IPS DF 6.9 (cell line): ENCODE results near the gene ARHGAP25.

Experiments
- DNase-seq: peaks from one replicate; pipeline ENCODE4 v3.0.0-alpha.2; 2013; ENCODE audit warnings: low read depth, low spot score
- H3K27ac ChIP-seq: one replicate; pipeline ENCODE4 v1.5.1; 2013; ENCODE audit warnings: low read length, control low read depth
- H3K27me3 ChIP-seq: 2 replicates; pipeline ENCODE4 v1.6.1; 2013; ENCODE audit warnings: mild to moderate bottlenecking, low read length; ENCODE audit not compliant: control insufficient read depth, insufficient read depth
- H3K36me3 ChIP-seq: 2 replicates; pipeline ENCODE4 v1.6.1; 2013; ENCODE audit warnings: low read length; ENCODE audit not compliant: control insufficient read depth, insufficient read depth
- H3K4me1 ChIP-seq: 2 replicates; pipeline ENCODE4 v1.6.1; 2013; ENCODE audit warnings: low read length; ENCODE audit not compliant: control insufficient read depth, insufficient read depth
- H3K4me3 ChIP-seq: 2 replicates; pipeline ENCODE4 v1.5.1; 2013; ENCODE audit warnings: mild to moderate bottlenecking, low read length
- H3K9me3 ChIP-seq: 2 replicates; pipeline ENCODE4 v1.6.1; 2013; ENCODE audit warnings: low read length, inconsistent platforms; ENCODE audit not compliant: control insufficient read depth, insufficient read depth
- WGBS: extraction: QIAGEN DNeasy Blood & Tissue Kit; methylation state at CpG from one replicate; pipeline ENCODE4 v1.1.7; 2013; ENCODE audit warnings: mixed read lengths, missing lambda C conversion rate; ENCODE audit not compliant: insufficient read length, insufficient coverage; 5-methylcytosine and 5-hydroxymethylcytosine counted together

Gene ARHGAP25

DNA sequence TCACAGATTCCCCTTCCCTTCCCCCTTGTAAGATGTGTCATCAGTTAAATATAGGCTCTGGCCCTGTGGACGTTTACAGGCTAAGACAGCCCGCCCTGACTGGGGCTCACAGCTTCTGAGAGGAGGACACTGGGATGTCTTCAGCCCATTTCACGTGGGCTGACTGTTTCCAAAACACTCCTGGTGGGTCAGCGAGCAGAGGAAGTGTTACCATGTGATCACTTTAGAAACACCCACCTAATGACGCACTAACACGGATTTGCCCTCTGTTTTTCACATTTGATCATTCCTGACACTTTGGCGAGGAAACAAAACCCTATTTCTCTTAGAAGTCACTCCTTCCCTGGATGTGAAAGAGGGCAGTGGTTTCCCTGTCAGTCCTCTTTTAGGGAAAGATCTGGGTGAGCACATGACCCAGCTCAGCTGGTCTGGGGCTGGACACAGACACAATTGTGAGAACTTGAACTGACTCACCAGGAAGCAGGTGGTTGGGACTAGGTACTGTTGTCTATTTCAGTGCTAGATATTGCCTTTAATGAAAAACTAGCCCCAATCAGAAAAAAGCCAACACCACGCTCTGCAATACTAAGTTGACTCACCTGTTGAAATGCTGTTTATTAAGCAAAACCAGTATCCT is 97.7 kb downstream of the ARHGAP25 start:
- no peaks in the 10 kb centered on the region for H3K9me3 ChIP-seq
- H3K27ac ChIP-seq, result no peak overlapping the region
- no peak for DNase-seq
- no CpG with 5 or more reads among the region's 8 CpGs for WGBS
- no peaks in the 10 kb centered on the region for H3K27me3 ChIP-seq
- H3K4me1 ChIP-seq, result no peaks in the 10 kb centered on the region
- H3K36me3 ChIP-seq, result no peaks in the 10 kb centered on the region
- no peak overlapping the region for H3K4me3 ChIP-seq

DNA sequence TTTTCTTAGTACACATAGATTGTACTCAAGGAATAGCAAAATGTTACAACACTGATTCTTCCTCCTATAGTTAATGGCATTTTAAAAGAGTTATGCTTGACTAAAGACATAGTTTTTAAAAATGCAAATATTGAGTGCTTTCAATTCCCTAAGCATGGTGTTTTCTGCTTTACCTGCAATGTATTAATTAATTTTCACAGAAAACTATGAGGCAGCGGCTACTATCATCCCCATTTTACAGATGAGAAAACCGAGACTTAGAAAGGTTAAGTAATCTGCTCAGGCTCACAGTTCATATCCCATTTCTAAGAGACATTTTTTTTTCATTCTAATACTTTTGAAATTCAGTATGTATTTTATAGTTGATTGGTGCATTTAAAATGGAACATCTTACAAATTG is 98.6 kb downstream of the ARHGAP25 start:
- H3K4me3 ChIP-seq, result no peak overlapping the region
- H3K27ac ChIP-seq, result no peak overlapping the region
- H3K36me3 ChIP-seq, result no peaks in the 10 kb centered on the region
- WGBS, result no CpG with 5 or more reads among the region's 2 CpGs
- H3K4me1 ChIP-seq, result no peaks in the 10 kb centered on the region
- no peaks in the 10 kb centered on the region for H3K9me3 ChIP-seq
- H3K27me3 ChIP-seq, result no peaks in the 10 kb centered on the region
- DNase-seq, result no peak

DNA sequence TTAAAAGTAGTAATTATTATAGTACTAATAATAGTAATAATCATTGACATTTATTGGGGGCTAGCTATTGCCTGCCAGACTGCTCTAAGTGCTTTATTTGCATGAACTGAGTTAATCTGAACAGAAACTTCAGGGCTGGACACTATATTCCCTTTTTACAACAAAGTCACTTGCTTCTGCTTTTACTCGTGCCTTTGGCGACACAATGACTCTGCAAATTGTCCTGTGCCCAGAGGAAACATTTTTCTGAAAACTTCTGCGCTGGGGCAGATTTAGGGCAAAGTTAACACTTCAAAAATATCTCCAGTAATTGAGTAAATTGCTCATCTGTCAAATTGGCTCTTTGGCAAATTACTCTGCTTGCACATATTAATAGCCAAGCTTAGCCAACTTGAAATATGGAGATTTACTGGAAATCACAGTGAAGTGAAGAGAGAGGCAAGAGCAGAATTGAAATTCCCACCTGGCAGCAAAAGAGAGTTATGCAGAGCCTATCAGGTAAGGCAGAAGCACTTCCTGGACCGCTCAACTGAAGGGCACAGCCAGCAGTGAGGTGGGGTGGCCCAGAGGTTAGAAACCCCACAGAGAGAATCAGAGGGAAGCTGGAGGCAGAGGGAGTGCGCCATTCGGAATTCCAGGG is 100.2 kb downstream of the ARHGAP25 start:
- H3K4me3 ChIP-seq, result no peak overlapping the region
- no peaks in the 10 kb centered on the region for H3K4me1 ChIP-seq
- H3K27me3 ChIP-seq, result no peaks in the 10 kb centered on the region
- no peaks in the 10 kb centered on the region for H3K9me3 ChIP-seq
- H3K27ac ChIP-seq, result no peak overlapping the region
- no peaks in the 10 kb centered on the region for H3K36me3 ChIP-seq
- no peak for DNase-seq
- no CpG with 5 or more reads among the region's 6 CpGs for WGBS

DNA sequence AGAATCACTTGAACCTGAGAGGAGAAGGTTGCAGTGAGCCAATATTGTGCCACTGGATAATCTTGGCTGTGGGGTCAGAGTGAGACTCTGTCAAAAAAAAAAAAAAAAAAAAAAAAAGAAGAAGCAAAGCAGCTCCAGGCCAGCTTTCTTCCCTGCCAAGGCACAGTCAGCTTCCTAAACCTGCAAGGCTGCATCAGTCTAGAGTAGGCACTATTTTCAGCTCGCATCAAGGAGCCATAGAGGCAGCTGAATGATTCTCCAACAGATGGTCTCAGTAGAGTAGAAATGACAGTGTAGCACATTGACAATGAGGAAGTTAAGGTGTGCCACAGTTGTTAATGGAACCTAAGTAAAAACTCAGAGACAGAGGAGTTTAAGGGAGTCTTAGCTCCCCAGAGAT is 101.0 kb downstream of the ARHGAP25 start:
- no peaks in the 10 kb centered on the region for H3K36me3 ChIP-seq
- no peaks in the 10 kb centered on the region for H3K4me1 ChIP-seq
- no peak overlapping the region for H3K4me3 ChIP-seq
- no CpG with 5 or more reads among the region's 1 CpG for WGBS
- DNase-seq, result no peak
- H3K27ac ChIP-seq, result no peak overlapping the region
- no peaks in the 10 kb centered on the region for H3K9me3 ChIP-seq
- H3K27me3 ChIP-seq, result no peaks in the 10 kb centered on the region

DNA sequence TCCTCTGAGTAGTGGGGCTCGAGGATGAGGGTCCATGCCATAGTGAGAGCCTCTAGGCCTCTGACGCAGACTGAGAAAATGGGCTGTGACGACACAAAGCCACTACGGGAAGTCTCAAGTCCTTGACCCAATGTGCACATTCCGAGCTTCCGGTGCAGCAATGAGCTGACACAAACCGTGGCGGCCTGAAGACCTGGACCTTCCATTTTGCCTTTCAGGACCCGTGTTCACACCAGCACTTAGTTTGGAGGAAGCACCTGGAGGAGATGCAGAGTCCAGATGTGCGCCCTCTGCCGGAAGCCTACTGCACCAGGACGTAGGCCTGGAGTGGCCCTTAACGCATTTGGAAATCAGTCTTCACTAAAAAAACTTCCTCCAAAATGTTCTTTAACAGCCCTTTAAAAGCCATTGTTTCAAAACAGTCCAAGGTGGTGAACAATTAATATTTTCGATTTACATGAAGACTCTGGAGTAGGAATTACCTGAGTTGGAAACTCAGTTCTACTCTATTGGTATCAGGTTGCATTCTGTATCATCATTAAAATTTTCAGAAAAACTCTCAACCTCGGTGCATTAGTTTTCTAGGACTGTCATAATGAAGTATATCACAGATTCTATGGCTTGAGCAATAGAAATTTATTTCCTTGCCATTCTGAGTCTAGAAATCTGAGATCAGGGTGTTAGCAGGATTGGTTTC is 102.7 kb downstream of the ARHGAP25 start:
- no peaks in the 10 kb centered on the region for H3K27me3 ChIP-seq
- no peak overlapping the region for H3K27ac ChIP-seq
- no peak overlapping the region for H3K4me3 ChIP-seq
- DNase-seq, result peak; percentile 50
- H3K36me3 ChIP-seq, result no peaks in the 10 kb centered on the region
- H3K9me3 ChIP-seq, result no peaks in the 10 kb centered on the region
- no peaks in the 10 kb centered on the region for H3K4me1 ChIP-seq
- WGBS, result no CpG with 5 or more reads among the region's 15 CpGs

DNA sequence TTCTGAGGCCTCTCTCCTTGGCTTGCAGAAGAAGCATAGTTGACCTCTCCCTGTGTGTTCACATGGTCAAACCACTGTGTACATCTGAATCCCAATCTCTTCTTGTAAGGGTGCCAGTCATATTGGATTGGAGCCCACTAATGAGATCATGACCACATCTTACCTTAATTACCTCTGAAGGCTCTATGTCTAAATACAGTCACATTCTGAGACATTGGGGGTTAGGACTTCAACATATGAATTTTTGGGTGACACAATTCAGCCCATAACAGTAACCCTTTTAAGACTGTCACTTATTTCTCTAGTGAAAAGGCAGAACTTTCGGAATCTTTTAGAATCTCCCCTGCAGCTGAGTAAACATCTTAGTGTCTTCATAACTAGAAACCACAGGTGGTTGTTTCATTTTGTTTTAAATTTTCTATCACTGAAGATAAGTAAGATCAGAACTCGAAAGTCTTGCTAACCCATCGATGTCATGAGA is 103.3 kb downstream of the ARHGAP25 start:
- H3K9me3 ChIP-seq, result no peaks in the 10 kb centered on the region
- H3K36me3 ChIP-seq, result no peaks in the 10 kb centered on the region
- H3K4me1 ChIP-seq, result no peaks in the 10 kb centered on the region
- DNase-seq, result no peak
- WGBS, result no CpG with 5 or more reads among the region's 3 CpGs
- H3K27me3 ChIP-seq, result no peaks in the 10 kb centered on the region
- H3K27ac ChIP-seq, result no peak overlapping the region
- H3K4me3 ChIP-seq, result no peak overlapping the region

DNA sequence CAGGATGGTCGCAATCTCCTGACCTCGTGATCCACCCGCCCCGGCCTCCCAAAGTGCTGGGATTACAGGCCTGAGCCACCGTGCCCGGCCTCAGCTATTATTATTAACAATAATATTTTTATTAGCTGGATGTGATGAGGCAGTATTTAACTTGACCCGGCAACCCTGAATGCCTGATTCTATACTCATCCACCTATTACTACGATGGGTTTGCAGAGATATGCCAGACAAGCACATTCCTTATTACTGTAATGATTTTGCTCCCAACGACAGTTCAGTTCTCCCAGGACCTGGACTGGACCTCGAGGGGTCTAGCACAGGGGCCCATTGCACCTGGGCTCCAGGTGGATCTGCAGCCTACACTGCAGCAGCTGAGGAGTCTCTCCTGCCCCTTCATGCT is 104.0 kb downstream of the ARHGAP25 start:
- no CpG with 5 or more reads among the region's 10 CpGs for WGBS

GRCh38 chr2:68839260-68839833 is 104.7 kb downstream of the ARHGAP25 start:
- H3K4me3 ChIP-seq, result no peak overlapping the region
- peak; percentile 29 for DNase-seq
- H3K36me3 ChIP-seq, result no peaks in the 10 kb centered on the region
- no peaks in the 10 kb centered on the region for H3K4me1 ChIP-seq
- WGBS, result no CpG with 5 or more reads among the region's 2 CpGs
- H3K9me3 ChIP-seq, result no peaks in the 10 kb centered on the region
- H3K27me3 ChIP-seq, result no peaks in the 10 kb centered on the region
- H3K27ac ChIP-seq, result no peak overlapping the region

More for the DNA sequence above, 104.0 kb downstream of the ARHGAP25 start:
- Histone ChIP-seq H3K36me3 (no peaks in the 10 kb centered on the region), H3K4me3 (no peak overlapping the region), H3K27ac (no peak overlapping the region), H3K4me1 (no peaks in the 10 kb centered on the region), H3K9me3 (no peaks in the 10 kb centered on the region), H3K27me3 (no peaks in the 10 kb centered on the region)
- DNase-seq, result no peak

DNA sequence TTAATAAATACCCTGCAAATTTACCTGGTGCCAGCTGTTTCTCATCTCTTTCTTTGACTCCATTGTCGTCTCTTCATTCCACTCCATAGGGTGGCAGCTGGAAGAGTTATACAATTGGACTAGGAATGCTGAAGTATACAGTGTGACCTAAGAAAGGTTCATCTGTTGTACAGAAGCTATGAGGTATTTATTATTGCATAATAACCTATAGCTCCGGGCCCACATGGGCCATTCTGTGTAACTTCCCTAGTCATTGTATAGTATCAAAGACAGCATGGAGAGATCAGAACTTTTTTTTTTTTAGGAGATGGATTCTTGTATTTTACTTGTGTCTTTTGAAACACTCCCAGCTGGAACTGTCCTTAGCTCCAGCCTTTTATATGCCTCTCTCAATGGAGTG is 110.4 kb downstream of the ARHGAP25 start:
- no CpG with 5 or more reads among the region's 2 CpGs for WGBS

DNA sequence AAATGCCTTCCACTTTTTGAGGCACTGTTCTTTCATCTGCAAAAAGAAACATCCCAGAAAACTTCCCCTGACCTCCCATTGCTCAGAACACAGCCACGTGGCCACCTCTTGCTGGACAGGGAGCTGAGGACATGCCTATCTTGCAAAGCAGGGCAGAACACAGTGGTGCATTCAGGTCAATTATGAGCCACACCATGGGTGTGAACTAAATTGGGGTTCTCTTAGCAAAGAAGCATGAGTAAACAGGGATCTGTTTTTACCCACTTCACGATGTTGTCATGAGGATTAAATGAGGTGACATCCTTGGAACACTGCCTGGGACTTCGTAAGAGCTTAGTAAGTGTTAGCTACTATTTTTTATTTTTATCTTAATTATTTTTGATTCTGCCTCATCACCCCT is 111.5 kb downstream of the ARHGAP25 start:
- H3K27me3 ChIP-seq, result no peaks in the 10 kb centered on the region
- no CpG with 5 or more reads among the region's 3 CpGs for WGBS
- DNase-seq, result no peak
- H3K36me3 ChIP-seq, result no peaks in the 10 kb centered on the region
- no peaks in the 10 kb centered on the region for H3K4me1 ChIP-seq
- H3K27ac ChIP-seq, result no peak overlapping the region
- no peak overlapping the region for H3K4me3 ChIP-seq
- no peaks in the 10 kb centered on the region for H3K9me3 ChIP-seq

More for the DNA sequence above, 110.4 kb downstream of the ARHGAP25 start:
- Histone ChIP-seq H3K9me3 (no peaks in the 10 kb centered on the region), H3K36me3 (no peaks in the 10 kb centered on the region), H3K27ac (no peak overlapping the region), H3K27me3 (no peaks in the 10 kb centered on the region), H3K4me3 (no peak overlapping the region), H3K4me1 (no peaks in the 10 kb centered on the region)
- no peak for DNase-seq
